Activated T-cell treated with anti-CD3 and anti-CD28 coated beads, Interleukin-2, amount 50 U/mL, for 72 hours (primary cell): ENCODE measurements around the gene INAFM2. TPM values are rescaled to one million over a fixed set of nuclear protein-coding genes. Genes with fewer than 3 reads are reported as not detected.

Experiments used
- ATAC-seq, 2 donors: fragments of 150-1000 bp; cut with Tn5 transposase; replicated peaks in 1 of 2; 2 replicates each; pipeline ENCODE4 v1.10.0; 2021; ENCODE audit warnings: moderate library complexity in 2 of 2, mild to moderate bottlenecking in 1 of 2
- DNase-seq, 2 donors: peaks; one replicate each; pipeline ENCODE4 v3.0.0; 2021 to 2022; ENCODE audit warnings: mixed read lengths in 1 of 2
- H3K27ac Mint-ChIP-seq: one replicate; pipeline ENCODE4 v1.8.0; 2022; ENCODE audit warnings: mild to moderate bottlenecking, moderate library complexity, mixed read lengths
- H3K27me3 Mint-ChIP-seq: one replicate; pipeline ENCODE4 v1.8.0; 2022; ENCODE audit warnings: low read depth, mixed read lengths
- H3K36me3 Mint-ChIP-seq, 2 donors: one replicate each; pipeline ENCODE4 v1.8.0; 2022; ENCODE audit warnings: mixed read lengths in 2 of 2, mild to moderate bottlenecking in 1 of 2; ENCODE audit not compliant: insufficient read depth in 2 of 2
- H3K4me1 Mint-ChIP-seq: one replicate; pipeline ENCODE4 v1.8.0; 2022; ENCODE audit warnings: low read depth, mixed read lengths
- H3K4me3 Mint-ChIP-seq, 2 donors: one replicate each; pipeline ENCODE4 v1.8.0; 2022; ENCODE audit warnings: mild to moderate bottlenecking in 2 of 2, mixed read lengths in 2 of 2, moderate library complexity in 2 of 2
- H3K9me3 Mint-ChIP-seq, 2 donors: one replicate each; pipeline ENCODE4 v1.8.0; 2022; ENCODE audit warnings: mixed read lengths in 2 of 2
- total RNA-seq, 2 donors: library from RNA; stranded (reverse); gene quantifications; one replicate each; pipeline ENCODE4 v1.2.3, GENCODE V29; 2022

Gene INAFM2
- total RNA-seq, 2 donors from 2014 or later = 7.1 to 10.2 TPM

- Mint-ChIP-seq H3K27ac (no peak overlapping the region), H3K4me1 (peaks cover 34% of the 10 kb centered on the region), H3K9me3 (no peaks in the 10 kb centered on the region)
Observed at GRCh38 chr15:40330368-40330836, 6.9 kb downstream of the INAFM2 start.

GRCh38 chr15:40331026-40331425, 7.5 kb downstream of the INAFM2 start:
- Mint-ChIP-seq H3K27ac (no peak overlapping the region), H3K27me3 (no peaks in the 10 kb centered on the region), H3K4me3 (no peak overlapping the region), H3K4me1 (peaks cover 37% of the 10 kb centered on the region), H3K9me3 (no peaks in the 10 kb centered on the region), H3K36me3 (no peaks in the 10 kb centered on the region)
- ATAC-seq (no peak), DNase-seq (no peak)

More at GRCh38 chr15:40330368-40330836, 6.9 kb downstream of the INAFM2 start:
- Mint-ChIP-seq H3K4me3 (no peak overlapping the region), H3K36me3 (no peaks in the 10 kb centered on the region), H3K27me3 (no peaks in the 10 kb centered on the region)
- ATAC-seq = no peak
- no peak for DNase-seq

- peaks cover 33% of the 10 kb centered on the region for H3K4me1 Mint-ChIP-seq
- no peaks in the 10 kb centered on the region for H3K36me3 Mint-ChIP-seq
- ATAC-seq (no peak), DNase-seq (no peak)
- no peaks in the 10 kb centered on the region for H3K27me3 Mint-ChIP-seq
- no peak overlapping the region for H3K4me3 Mint-ChIP-seq
- H3K27ac Mint-ChIP-seq = no peak overlapping the region
- H3K9me3 Mint-ChIP-seq = no peaks in the 10 kb centered on the region
Observed at GRCh38 chr15:40331637-40332036, 8.1 kb downstream of the INAFM2 start.

- H3K9me3 Mint-ChIP-seq = no peaks in the 10 kb centered on the region
- DNase-seq (no peak), ATAC-seq (no peak)
- no peaks in the 10 kb centered on the region for H3K36me3 Mint-ChIP-seq
- H3K27ac Mint-ChIP-seq = no peak overlapping the region
- no peak overlapping the region for H3K4me3 Mint-ChIP-seq
- no peaks in the 10 kb centered on the region for H3K27me3 Mint-ChIP-seq
- H3K4me1 Mint-ChIP-seq = peaks cover 27% of the 10 kb centered on the region
Observed at GRCh38 chr15:40332113-40332781, 8.8 kb downstream of the INAFM2 start.

GRCh38 chr15:40333922-40334492, 10.5 kb downstream of the INAFM2 start:
- peak overlapping the region; percentile 18 for H3K27ac Mint-ChIP-seq
- no peaks in the 10 kb centered on the region for H3K27me3 Mint-ChIP-seq
- H3K4me3 Mint-ChIP-seq = peak overlapping the region in 1 of 2 donors; percentile 59
- peaks cover 18% of the 10 kb centered on the region for H3K4me1 Mint-ChIP-seq
- ATAC-seq (peak; percentile 28 to 30), DNase-seq (peak in 1 of 2 donors; percentile 20)
- no peaks in the 10 kb centered on the region for H3K36me3 Mint-ChIP-seq
- no peaks in the 10 kb centered on the region for H3K9me3 Mint-ChIP-seq

GRCh38 chr15:40334541-40334940, 11.0 kb downstream of the INAFM2 start:
- DNase-seq (no peak), ATAC-seq (no peak)
- Mint-ChIP-seq H3K27me3 (no peaks in the 10 kb centered on the region), H3K36me3 (no peaks in the 10 kb centered on the region), H3K4me1 (peaks cover 18% of the 10 kb centered on the region), H3K27ac (no peak overlapping the region), H3K9me3 (no peaks in the 10 kb centered on the region), H3K4me3 (peak overlapping the region in 1 of 2 donors; percentile 59)

GRCh38 chr15:40334941-40335795, 11.7 kb downstream of the INAFM2 start:
- Mint-ChIP-seq H3K36me3 (no peaks in the 10 kb centered on the region), H3K4me3 (no peak overlapping the region), H3K4me1 (peaks cover 18% of the 10 kb centered on the region), H3K9me3 (no peaks in the 10 kb centered on the region), H3K27ac (no peak overlapping the region), H3K27me3 (no peaks in the 10 kb centered on the region)
- DNase-seq (no peak), ATAC-seq (no peak)

GRCh38 chr15:40335938-40336743, 12.6 kb downstream of the INAFM2 start:
- ATAC-seq = no peak
- Mint-ChIP-seq H3K36me3 (no peaks in the 10 kb centered on the region), H3K27me3 (no peaks in the 10 kb centered on the region), H3K9me3 (no peaks in the 10 kb centered on the region), H3K4me3 (no peak overlapping the region), H3K4me1 (peaks cover 18% of the 10 kb centered on the region), H3K27ac (no peak overlapping the region)
- DNase-seq = no peak

- Mint-ChIP-seq H3K27me3 (no peaks in the 10 kb centered on the region), H3K4me3 (no peak overlapping the region), H3K36me3 (no peaks in the 10 kb centered on the region), H3K27ac (no peak overlapping the region), H3K4me1 (peaks cover 18% of the 10 kb centered on the region), H3K9me3 (no peaks in the 10 kb centered on the region)
- DNase-seq (peak in 1 of 2 donors; percentile 19), ATAC-seq (no peak)
Observed at GRCh38 chr15:40336744-40337122, 13.2 kb downstream of the INAFM2 start.

- Mint-ChIP-seq H3K4me3 (no peak overlapping the region), H3K27ac (no peak overlapping the region), H3K9me3 (no peaks in the 10 kb centered on the region), H3K36me3 (no peaks in the 10 kb centered on the region), H3K27me3 (no peaks in the 10 kb centered on the region), H3K4me1 (peaks cover 18% of the 10 kb centered on the region)
- no peak for ATAC-seq
- no peak for DNase-seq
Observed at GRCh38 chr15:40337597-40337996, 14.1 kb downstream of the INAFM2 start.

GRCh38 chr15:40338041-40338657, 14.7 kb downstream of the INAFM2 start:
- no peak overlapping the region for H3K27ac Mint-ChIP-seq

GRCh38 chr15:40338921-40339620, 15.6 kb downstream of the INAFM2 start:
- Mint-ChIP-seq H3K36me3 (no peaks in the 10 kb centered on the region), H3K27ac (no peak overlapping the region), H3K4me1 (peaks cover 7% of the 10 kb centered on the region), H3K9me3 (no peaks in the 10 kb centered on the region), H3K27me3 (no peaks in the 10 kb centered on the region), H3K4me3 (no peak overlapping the region)
- DNase-seq (no peak), ATAC-seq (no peak)

More at GRCh38 chr15:40338041-40338657, 14.7 kb downstream of the INAFM2 start:
- Mint-ChIP-seq H3K9me3 (no peaks in the 10 kb centered on the region), H3K36me3 (no peaks in the 10 kb centered on the region), H3K4me1 (peaks cover 14% of the 10 kb centered on the region), H3K4me3 (no peak overlapping the region), H3K27me3 (no peaks in the 10 kb centered on the region)
- DNase-seq = peak; percentile 84 to 88
- ATAC-seq = peak; percentile 92 to 93
